GM13977 (cell line): ENCODE data around the gene TEX19.

Source experiments
- DNase-seq: peaks from one replicate; pipeline ENCODE4 v3.0.0; 2012; ENCODE audit warnings: low spot score
- CTCF ChIP-seq: IDR thresholded peaks from 2 replicates; pipeline ENCODE4 v1.5.1; 2012; ENCODE audit warnings: mild to moderate bottlenecking, control low read depth; ENCODE audit not compliant: insufficient read depth; ENCODE audit errors: extremely low read depth, missing control alignments
- in situ Hi-C: fragments of 300-500 bp; cut with MboI; formaldehyde crosslinking; loops from one replicate; pipeline ENCODE4 v1.12.0; 2022; ENCODE audit warnings: low sequenced_read_pairs, low pct_unique_long_range_greater_than_20kb, mixed read lengths, inconsistent platforms; ENCODE audit not compliant: unreplicated experiment

The TEX19 gene

GRCh38 chr17:82322526-82323453 is 36.3 kb upstream of the TEX19 start:
- TF ChIP-seq CTCF, result no peak
- in situ Hi-C loops, result no loop called here

GRCh38 chr17:82323514-82324234 is 35.4 kb upstream of the TEX19 start:
- no peak for TF ChIP-seq CTCF
- in situ Hi-C loops, result no loop called here
- no peak for DNase-seq

More at GRCh38 chr17:82322526-82323453, 36.3 kb upstream of the TEX19 start:
- no peak for DNase-seq

- in situ Hi-C loops, result no loop called here
- DNase-seq, result no peak
- no peak for TF ChIP-seq CTCF
These were observed 34.3 kb upstream of the TEX19 start for GRCh38 chr17:82324566-82325285.

- TF ChIP-seq CTCF, result no peak
- DNase-seq, result no peak
- in situ Hi-C loops, result no loop called here
These were observed 33.5 kb upstream of the TEX19 start for GRCh38 chr17:82325286-82326180.

- in situ Hi-C loops, result no loop called here
- no peak for DNase-seq
- no peak for TF ChIP-seq CTCF
These were observed 31.8 kb upstream of the TEX19 start for GRCh38 chr17:82327289-82327688.
